Suprapubic skin (tissue), 4 donors: ENCODE data around the gene TADA3. TPM values are rescaled to one million over a fixed set of nuclear protein-coding genes. Genes with fewer than 3 reads are reported as not detected.

ENCODE experiments used
- DNase-seq, 2 donors: peaks; one replicate each; pipeline ENCODE4 v3.0.0-alpha.2; 2019; ENCODE audit warnings: low spot score in 2 of 2
- H3K27ac ChIP-seq: fragments of 200-600 bp; sonication (generic); one replicate; pipeline ENCODE4 v1.5.1; 2019
- H3K27me3 ChIP-seq: fragments of 200-600 bp; sonication (generic); one replicate; pipeline ENCODE4 v1.5.1; 2019
- H3K36me3 ChIP-seq: fragments of 200-600 bp; sonication (generic); one replicate; pipeline ENCODE4 v1.5.1; 2019
- H3K4me1 ChIP-seq: fragments of 200-600 bp; sonication (generic); one replicate; pipeline ENCODE4 v1.5.1; 2019
- H3K4me3 ChIP-seq: fragments of 200-600 bp; sonication (generic); one replicate; pipeline ENCODE4 v1.5.1; 2019; ENCODE audit warnings: mild to moderate bottlenecking
- H3K9me3 ChIP-seq: fragments of 200-600 bp; sonication (generic); one replicate; pipeline ENCODE4 v1.5.1; 2019
- EP300 ChIP-seq: sonication (generic); formaldehyde crosslinking; IDR thresholded peaks from one replicate; pipeline ENCODE4 v1.6.1; 2017; ENCODE audit warnings: antibody characterized with exemption
- POLR2A ChIP-seq, 2 donors: fragments of 450-650 bp; IDR thresholded peaks; one replicate each; pipeline ENCODE4 v1.6.1; 2017; ENCODE audit warnings: antibody characterized with exemption in 2 of 2, mild to moderate bottlenecking in 2 of 2, moderate library complexity in 2 of 2
- POLR2AphosphoS5 ChIP-seq, 3 donors: sonication (generic); formaldehyde crosslinking; IDR thresholded peaks; one replicate each; pipeline ENCODE4 v1.6.1; 2017; ENCODE audit warnings: antibody characterized with exemption in 3 of 3
- WGBS: methylation state at CpG from one replicate; pipeline ENCODE4 v1.1.5; 2018; 5-methylcytosine and 5-hydroxymethylcytosine counted together
- total RNA-seq, 4 donors: library from RNA; depleted of rRNA; stranded (reverse); fragments of >200 nt; gene quantifications; one replicate each; pipeline ENCODE4 v1.1.0, GENCODE V29; 2016
- TF ChIP-seq, protein P1 (sequence below), 2 donors: fragments of 200-600 bp in 1 of 2; fragments of 450-650 bp in 1 of 2; sonication (generic) in 1 of 2; IDR thresholded peaks; one replicate each; pipeline ENCODE4 v1.5.1; 2016 to 2019; ENCODE audit warnings: antibody characterized with exemption in 2 of 2, mild to moderate bottlenecking in 1 of 2, moderate library complexity in 1 of 2

The TADA3 gene
- total RNA-seq, 4 donors from 2014 or later = 27.6 to 45.0 (median 38.8) TPM

DNA sequence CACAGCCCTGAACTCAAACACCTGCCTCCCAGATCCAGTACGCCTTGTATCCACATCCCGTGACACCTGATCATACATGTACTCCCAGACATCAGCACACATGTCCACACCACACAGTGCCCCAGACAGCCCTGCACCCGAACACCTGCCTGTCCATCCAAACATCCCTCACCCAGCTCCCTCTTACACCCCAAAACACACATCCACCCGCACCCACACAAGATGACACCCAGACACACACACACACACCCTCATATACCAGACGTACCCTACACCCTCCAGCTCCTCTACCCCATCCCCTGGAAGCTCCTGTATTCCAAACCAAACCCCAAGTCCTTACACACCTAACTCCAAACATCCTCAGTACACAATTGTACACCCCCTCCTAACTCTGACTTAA, 23.3 kb downstream of the TADA3 start:
- TF ChIP-seq POLR2AphosphoS5 (IDR thresholded peaks at IDR 0.05) (no peak), POLR2A (IDR thresholded peaks at IDR 0.05) (no peak), EP300 (no peak)
- TF ChIP-seq, protein P1, sequence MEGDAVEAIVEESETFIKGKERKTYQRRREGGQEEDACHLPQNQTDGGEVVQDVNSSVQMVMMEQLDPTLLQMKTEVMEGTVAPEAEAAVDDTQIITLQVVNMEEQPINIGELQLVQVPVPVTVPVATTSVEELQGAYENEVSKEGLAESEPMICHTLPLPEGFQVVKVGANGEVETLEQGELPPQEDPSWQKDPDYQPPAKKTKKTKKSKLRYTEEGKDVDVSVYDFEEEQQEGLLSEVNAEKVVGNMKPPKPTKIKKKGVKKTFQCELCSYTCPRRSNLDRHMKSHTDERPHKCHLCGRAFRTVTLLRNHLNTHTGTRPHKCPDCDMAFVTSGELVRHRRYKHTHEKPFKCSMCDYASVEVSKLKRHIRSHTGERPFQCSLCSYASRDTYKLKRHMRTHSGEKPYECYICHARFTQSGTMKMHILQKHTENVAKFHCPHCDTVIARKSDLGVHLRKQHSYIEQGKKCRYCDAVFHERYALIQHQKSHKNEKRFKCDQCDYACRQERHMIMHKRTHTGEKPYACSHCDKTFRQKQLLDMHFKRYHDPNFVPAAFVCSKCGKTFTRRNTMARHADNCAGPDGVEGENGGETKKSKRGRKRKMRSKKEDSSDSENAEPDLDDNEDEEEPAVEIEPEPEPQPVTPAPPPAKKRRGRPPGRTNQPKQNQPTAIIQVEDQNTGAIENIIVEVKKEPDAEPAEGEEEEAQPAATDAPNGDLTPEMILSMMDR (IDR thresholded peaks at IDR 0.05) = no peak
- Histone ChIP-seq H3K4me1 (peaks cover 36% of the 10 kb centered on the region), H3K4me3 (peak overlapping the region; percentile 59), H3K36me3 (peaks cover 7% of the 10 kb centered on the region), H3K9me3 (no peaks in the 10 kb centered on the region), H3K27ac (peak overlapping the region; percentile 42), H3K27me3 (no peaks in the 10 kb centered on the region)
- 60% methylated on average over 5 of the region's 5 CpGs for WGBS
- no peak for DNase-seq

- Histone ChIP-seq H3K4me3 (no peak overlapping the region), H3K36me3 (peaks cover 7% of the 10 kb centered on the region), H3K4me1 (peaks cover 36% of the 10 kb centered on the region), H3K27ac (no peak overlapping the region), H3K27me3 (no peaks in the 10 kb centered on the region), H3K9me3 (no peaks in the 10 kb centered on the region)
- WGBS = 53% methylated on average over 5 of the region's 6 CpGs
- TF ChIP-seq, protein P1 (IDR thresholded peaks at IDR 0.05) = no peak
- TF ChIP-seq POLR2A (IDR thresholded peaks at IDR 0.05) = no peak
- no peak for TF ChIP-seq EP300
- no peak for TF ChIP-seq POLR2AphosphoS5 (IDR thresholded peaks at IDR 0.05)
- DNase-seq = no peak
Observed at GRCh38 chr3:9768141-9768775, 24.0 kb downstream of the TADA3 start.

DNA sequence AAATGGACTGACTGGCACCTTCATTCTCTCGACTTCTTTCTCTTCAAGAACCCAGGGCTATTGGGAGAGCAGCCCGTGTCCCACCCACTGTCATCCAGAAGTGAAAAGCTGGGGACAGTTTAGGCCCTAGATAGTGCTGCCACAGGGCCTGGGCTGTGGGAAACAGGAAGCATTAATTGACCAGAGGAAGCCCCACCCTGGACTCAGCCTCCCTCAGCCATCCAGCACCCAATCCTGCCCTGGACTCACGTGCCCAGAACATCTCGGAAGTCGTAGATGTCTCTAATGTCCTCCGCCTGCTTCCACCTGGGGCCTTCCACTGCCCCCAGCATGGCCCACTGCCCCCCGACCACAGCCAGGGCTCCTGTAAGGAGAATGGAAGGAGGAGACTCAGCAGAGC, 24.9 kb downstream of the TADA3 start:
- DNase-seq = no peak
- Histone ChIP-seq H3K27ac (no peak overlapping the region), H3K27me3 (no peaks in the 10 kb centered on the region), H3K36me3 (peaks cover 13% of the 10 kb centered on the region), H3K4me3 (no peak overlapping the region), H3K4me1 (peaks cover 36% of the 10 kb centered on the region), H3K9me3 (no peaks in the 10 kb centered on the region)
- no peak for TF ChIP-seq EP300
- no peak for TF ChIP-seq POLR2AphosphoS5 (IDR thresholded peaks at IDR 0.05)
- TF ChIP-seq, protein P1 (IDR thresholded peaks at IDR 0.05) = no peak
- 67% methylated on average over 7 of the region's 7 CpGs for WGBS

DNA sequence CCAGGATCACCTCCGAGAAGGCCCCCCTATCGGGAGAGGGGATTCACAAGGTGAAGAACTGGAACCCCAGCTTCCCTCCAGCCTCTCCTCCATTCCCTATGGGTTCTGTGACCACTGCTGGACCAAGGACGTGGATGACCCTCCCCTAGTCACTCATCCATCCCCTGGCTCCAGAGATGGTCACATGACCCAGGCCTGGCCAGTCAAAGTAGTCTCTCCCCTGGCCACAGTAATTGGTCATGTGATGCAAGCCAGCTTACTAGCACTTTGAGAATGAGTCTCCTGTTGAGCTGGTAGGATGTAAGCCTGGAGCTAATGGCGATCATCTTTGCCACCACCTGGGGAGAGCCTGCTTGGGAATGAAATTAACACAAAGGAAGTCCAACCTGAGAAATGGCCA, 26.4 kb downstream of the TADA3 start:
- Histone ChIP-seq H3K36me3 (peaks cover 26% of the 10 kb centered on the region), H3K4me1 (peaks cover 36% of the 10 kb centered on the region), H3K27ac (no peak overlapping the region), H3K4me3 (no peak overlapping the region), H3K27me3 (no peaks in the 10 kb centered on the region), H3K9me3 (no peaks in the 10 kb centered on the region)
- TF ChIP-seq EP300 (no peak), POLR2AphosphoS5 (IDR thresholded peaks at IDR 0.05) (no peak), POLR2A (IDR thresholded peaks at IDR 0.05) (no peak)
- TF ChIP-seq, protein P1 (IDR thresholded peaks at IDR 0.05) = no peak
- 97% methylated on average over 4 of the region's 4 CpGs for WGBS
- no peak for DNase-seq

- DNase-seq = no peak
- Histone ChIP-seq H3K27ac (no peak overlapping the region), H3K27me3 (no peaks in the 10 kb centered on the region), H3K4me3 (no peak overlapping the region), H3K4me1 (peaks cover 7% of the 10 kb centered on the region), H3K36me3 (peaks cover 54% of the 10 kb centered on the region), H3K9me3 (no peaks in the 10 kb centered on the region)
- TF ChIP-seq POLR2A (IDR thresholded peaks at IDR 0.05) (no peak), POLR2AphosphoS5 (IDR thresholded peaks at IDR 0.05) (no peak), EP300 (no peak)
- WGBS = 90% methylated on average over 8 of the region's 8 CpGs
Observed at GRCh38 chr3:9762871-9763270, 29.4 kb downstream of the TADA3 start.

GRCh38 chr3:9761919-9762318, 30.4 kb downstream of the TADA3 start:
- no peak for DNase-seq
- H3K4me1 ChIP-seq = no peaks in the 10 kb centered on the region
- H3K4me3 ChIP-seq = no peak overlapping the region
- peaks cover 63% of the 10 kb centered on the region for H3K36me3 ChIP-seq
- no peaks in the 10 kb centered on the region for H3K27me3 ChIP-seq
- TF ChIP-seq POLR2A (IDR thresholded peaks at IDR 0.05) (no peak), POLR2AphosphoS5 (IDR thresholded peaks at IDR 0.05) (no peak), EP300 (no peak)
- TF ChIP-seq, protein P1 (IDR thresholded peaks at IDR 0.05) = no peak
- no peaks in the 10 kb centered on the region for H3K9me3 ChIP-seq
- H3K27ac ChIP-seq = no peak overlapping the region
- 91% methylated on average over 5 of the region's 5 CpGs for WGBS
